ENCODE data around the gene MT2A. TPM values are rescaled to one million over a fixed set of nuclear protein-coding genes. Genes with fewer than 3 reads are reported as not detected.

The MT2A gene
- total and polyA plus RNA-seq, 2 of the 13 experiments (the other 11 are each of a cell fraction or from before 2014, with no cell fraction given) = 135 to 371 TPM

DNA sequence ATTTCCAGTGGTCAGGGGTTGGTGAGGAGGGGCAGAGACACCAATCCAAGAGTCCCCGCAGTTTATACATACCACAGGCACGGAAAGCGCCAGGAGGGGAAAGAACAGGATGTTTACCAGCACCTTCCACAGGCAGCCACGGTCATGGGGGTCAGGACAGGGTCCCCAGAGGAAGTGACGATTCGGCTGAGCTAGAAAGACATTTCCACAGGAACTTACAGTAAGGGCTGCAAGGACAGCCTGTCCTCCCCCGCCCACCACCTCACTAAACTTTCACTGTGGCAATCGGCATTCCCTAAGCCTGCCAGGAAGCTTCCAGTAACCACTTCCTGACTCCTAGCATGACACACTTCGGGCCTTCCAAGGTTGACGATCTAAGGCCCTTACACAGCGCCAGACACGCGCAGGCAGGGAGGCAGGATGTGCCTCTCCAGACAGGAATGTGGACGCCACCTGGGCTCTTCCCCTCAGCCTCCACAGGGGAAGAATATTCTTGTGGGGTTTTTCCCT is 1.2 kb upstream of the MT2A start (continued):
- TF ChIP-seq, protein P1, sequence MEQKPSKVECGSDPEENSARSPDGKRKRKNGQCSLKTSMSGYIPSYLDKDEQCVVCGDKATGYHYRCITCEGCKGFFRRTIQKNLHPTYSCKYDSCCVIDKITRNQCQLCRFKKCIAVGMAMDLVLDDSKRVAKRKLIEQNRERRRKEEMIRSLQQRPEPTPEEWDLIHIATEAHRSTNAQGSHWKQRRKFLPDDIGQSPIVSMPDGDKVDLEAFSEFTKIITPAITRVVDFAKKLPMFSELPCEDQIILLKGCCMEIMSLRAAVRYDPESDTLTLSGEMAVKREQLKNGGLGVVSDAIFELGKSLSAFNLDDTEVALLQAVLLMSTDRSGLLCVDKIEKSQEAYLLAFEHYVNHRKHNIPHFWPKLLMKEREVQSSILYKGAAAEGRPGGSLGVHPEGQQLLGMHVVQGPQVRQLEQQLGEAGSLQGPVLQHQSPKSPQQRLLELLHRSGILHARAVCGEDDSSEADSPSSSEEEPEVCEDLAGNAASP (CRISPR knock-in tag; IDR thresholded peaks at IDR 0.05; ENCODE audit: borderline replicate concordance) = peak; percentile 77; the same call in 1 of the 2 replicates
- TF ChIP-seq, protein P2, sequence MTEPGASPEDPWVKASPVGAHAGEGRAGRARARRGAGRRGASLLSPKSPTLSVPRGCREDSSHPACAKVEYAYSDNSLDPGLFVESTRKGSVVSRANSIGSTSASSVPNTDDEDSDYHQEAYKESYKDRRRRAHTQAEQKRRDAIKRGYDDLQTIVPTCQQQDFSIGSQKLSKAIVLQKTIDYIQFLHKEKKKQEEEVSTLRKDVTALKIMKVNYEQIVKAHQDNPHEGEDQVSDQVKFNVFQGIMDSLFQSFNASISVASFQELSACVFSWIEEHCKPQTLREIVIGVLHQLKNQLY (CRISPR knock-in tag; IDR thresholded peaks at IDR 0.05) = peak; percentile 68
- TF ChIP-seq, protein P3, sequence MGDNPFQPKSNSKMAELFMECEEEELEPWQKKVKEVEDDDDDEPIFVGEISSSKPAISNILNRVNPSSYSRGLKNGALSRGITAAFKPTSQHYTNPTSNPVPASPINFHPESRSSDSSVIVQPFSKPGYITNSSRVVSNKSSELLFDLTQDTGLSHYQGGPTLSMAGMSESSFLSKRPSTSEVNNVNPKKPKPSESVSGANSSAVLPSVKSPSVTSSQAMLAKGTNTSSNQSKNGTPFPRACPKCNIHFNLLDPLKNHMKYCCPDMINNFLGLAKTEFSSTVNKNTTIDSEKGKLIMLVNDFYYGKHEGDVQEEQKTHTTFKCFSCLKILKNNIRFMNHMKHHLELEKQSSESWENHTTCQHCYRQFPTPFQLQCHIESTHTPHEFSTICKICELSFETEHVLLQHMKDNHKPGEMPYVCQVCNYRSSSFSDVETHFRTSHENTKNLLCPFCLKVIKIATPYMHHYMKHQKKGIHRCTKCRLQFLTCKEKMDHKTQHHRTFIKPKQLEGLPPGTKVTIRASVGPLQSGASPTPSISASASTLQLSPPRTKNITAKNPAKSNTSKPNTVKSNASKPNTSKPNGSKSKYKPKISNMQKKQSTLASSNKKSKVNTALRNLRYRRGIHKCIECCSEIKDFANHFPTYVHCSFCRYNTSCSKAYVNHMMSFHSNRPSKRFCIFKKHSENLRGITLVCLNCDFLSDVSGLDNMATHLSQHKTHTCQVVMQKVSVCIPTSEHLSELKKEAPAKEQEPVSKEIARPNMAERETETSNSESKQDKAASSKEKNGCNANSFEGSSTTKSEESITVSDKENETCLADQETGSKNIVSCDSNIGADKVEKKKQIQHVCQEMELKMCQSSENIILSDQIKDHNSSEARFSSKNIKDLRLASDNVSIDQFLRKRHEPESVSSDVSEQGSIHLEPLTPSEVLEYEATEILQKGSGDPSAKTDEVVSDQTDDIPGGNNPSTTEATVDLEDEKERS (CRISPR knock-in tag; IDR thresholded peaks at IDR 0.05) = 0 out of 2 replicates have a peak, but pooled peaks have one; percentile 60
- TF ChIP-seq ZNF7 (CRISPR knock-in tag; IDR thresholded peaks at IDR 0.05) = no peak
- TF ChIP-seq SP4 (CRISPR knock-in tag; IDR thresholded peaks at IDR 0.05) = peak; percentile 83
- TF ChIP-seq GTF3A (CRISPR knock-in tag; conservative IDR thresholded peaks at IDR 0.05) = no peak
- TF ChIP-seq ZNF737 (CRISPR knock-in tag; IDR thresholded peaks at IDR 0.05; ENCODE audit: borderline replicate concordance) = no peak
- no peak for TF ChIP-seq MBD4 (IDR thresholded peaks at IDR 0.05; ENCODE audit: borderline replicate concordance, low read length)
- TF ChIP-seq BORCS8-MEF2B (CRISPR knock-in tag; IDR thresholded peaks at IDR 0.05) = peak; percentile 92
- peak; percentile 94; the same call in 1 of the 2 replicates for TF ChIP-seq ZNF558 (CRISPR knock-in tag; IDR thresholded peaks at IDR 0.05; ENCODE audit: borderline replicate concordance)
- TF ChIP-seq, protein P4, sequence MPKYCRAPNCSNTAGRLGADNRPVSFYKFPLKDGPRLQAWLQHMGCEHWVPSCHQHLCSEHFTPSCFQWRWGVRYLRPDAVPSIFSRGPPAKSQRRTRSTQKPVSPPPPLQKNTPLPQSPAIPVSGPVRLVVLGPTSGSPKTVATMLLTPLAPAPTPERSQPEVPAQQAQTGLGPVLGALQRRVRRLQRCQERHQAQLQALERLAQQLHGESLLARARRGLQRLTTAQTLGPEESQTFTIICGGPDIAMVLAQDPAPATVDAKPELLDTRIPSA (CRISPR knock-in tag; IDR thresholded peaks at IDR 0.05; ENCODE audit: borderline replicate concordance) = no peak
- TF ChIP-seq GABPB1 (CRISPR knock-in tag; IDR thresholded peaks at IDR 0.05) = peak; percentile 90
- TF ChIP-seq KLF15 (CRISPR knock-in tag; IDR thresholded peaks at IDR 0.05; ENCODE audit: borderline replicate concordance) = peak; percentile 35
- TF ChIP-seq, protein P5, sequence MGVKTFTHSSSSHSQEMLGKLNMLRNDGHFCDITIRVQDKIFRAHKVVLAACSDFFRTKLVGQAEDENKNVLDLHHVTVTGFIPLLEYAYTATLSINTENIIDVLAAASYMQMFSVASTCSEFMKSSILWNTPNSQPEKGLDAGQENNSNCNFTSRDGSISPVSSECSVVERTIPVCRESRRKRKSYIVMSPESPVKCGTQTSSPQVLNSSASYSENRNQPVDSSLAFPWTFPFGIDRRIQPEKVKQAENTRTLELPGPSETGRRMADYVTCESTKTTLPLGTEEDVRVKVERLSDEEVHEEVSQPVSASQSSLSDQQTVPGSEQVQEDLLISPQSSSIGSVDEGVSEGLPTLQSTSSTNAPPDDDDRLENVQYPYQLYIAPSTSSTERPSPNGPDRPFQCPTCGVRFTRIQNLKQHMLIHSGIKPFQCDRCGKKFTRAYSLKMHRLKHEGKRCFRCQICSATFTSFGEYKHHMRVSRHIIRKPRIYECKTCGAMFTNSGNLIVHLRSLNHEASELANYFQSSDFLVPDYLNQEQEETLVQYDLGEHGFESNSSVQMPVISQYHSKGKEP (CRISPR knock-in tag; IDR thresholded peaks at IDR 0.05) = no peak
- 0 out of 2 replicates have a peak, but pooled peaks have one; percentile 63 for TF ChIP-seq TOPORS (CRISPR knock-in tag; IDR thresholded peaks at IDR 0.05)
- TF ChIP-seq, protein P6, sequence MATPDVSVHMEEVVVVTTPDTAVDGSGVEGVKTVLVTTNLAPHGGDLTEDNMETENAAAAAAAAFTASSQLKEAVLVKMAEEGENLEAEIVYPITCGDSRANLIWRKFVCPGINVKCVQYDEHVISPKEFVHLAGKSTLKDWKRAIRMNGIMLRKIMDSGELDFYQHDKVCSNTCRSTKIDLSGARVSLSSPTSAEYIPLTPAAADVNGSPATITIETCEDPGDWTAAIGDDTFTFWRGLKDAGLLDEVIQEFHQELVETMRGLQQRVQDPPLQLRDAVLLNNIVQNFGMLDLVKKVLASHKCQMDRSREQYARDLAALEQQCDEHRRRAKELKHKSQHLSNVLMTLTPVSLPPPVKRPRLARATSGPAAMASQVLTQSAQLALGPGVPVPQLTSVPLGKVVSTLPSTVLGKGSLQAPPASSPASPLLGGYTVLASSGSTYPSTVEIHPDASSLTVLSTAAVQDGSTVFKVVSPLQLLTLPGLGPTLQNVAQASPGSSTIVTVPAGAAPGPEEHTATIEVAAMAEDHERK (CRISPR knock-in tag; IDR thresholded peaks at IDR 0.05; ENCODE audit: low read depth) = no peak
- TF ChIP-seq CENPX (CRISPR knock-in tag; IDR thresholded peaks at IDR 0.05) = no peak
- TF ChIP-seq POLR2G (IDR thresholded peaks at IDR 0.05; ENCODE audit: low read depth, low read length) = peak; percentile 85
